Ishikawa (cell line): ENCODE data around the gene PALS2.

Experiments used
- CEBPB ChIP-seq: IDR thresholded peaks from 2 replicates; pipeline ENCODE4 v1.6.1; 2012
- CREB1 ChIP-seq: IDR thresholded peaks from 2 replicates; pipeline ENCODE4 v1.6.1; 2012; ENCODE audit warnings: low read depth
- EGR1 ChIP-seq: IDR thresholded peaks from 2 replicates; pipeline ENCODE4 v1.6.1; 2012
- EP300 ChIP-seq: IDR thresholded peaks from 2 replicates; pipeline ENCODE4 v1.6.1; 2012; ENCODE audit warnings: borderline replicate concordance
- FOXM1 ChIP-seq: IDR thresholded peaks from 2 replicates; pipeline ENCODE4 v1.6.1; 2012; ENCODE audit warnings: low read depth, borderline replicate concordance
- NFIC ChIP-seq: IDR thresholded peaks from 2 replicates; pipeline ENCODE4 v1.6.1; 2012
- RAD21 ChIP-seq: IDR thresholded peaks from 2 replicates; pipeline ENCODE4 v1.6.1; 2012; ENCODE audit warnings: low read depth
- TAF1 ChIP-seq: IDR thresholded peaks from 2 replicates; pipeline ENCODE4 v1.6.1; 2012; ENCODE audit warnings: low read depth, mild to moderate bottlenecking
- TCF12 ChIP-seq: IDR thresholded peaks from 2 replicates; pipeline ENCODE4 v1.6.1; 2012; ENCODE audit warnings: low read depth
- TEAD4 ChIP-seq: IDR thresholded peaks from 2 replicates; pipeline ENCODE4 v1.6.1; 2012
- YY1 ChIP-seq: IDR thresholded peaks from 2 replicates; pipeline ENCODE4 v1.6.1; 2012; ENCODE audit warnings: low read depth
- ZBTB7A ChIP-seq: IDR thresholded peaks from 2 replicates; pipeline ENCODE4 v1.6.1; 2012; ENCODE audit warnings: low read depth
- TF ChIP-seq, protein P1 (sequence below): IDR thresholded peaks from 2 replicates; pipeline ENCODE4 v1.6.1; 2012; ENCODE audit warnings: low read depth, mild to moderate bottlenecking
- TF ChIP-seq, protein P2 (sequence below): IDR thresholded peaks from 2 replicates; pipeline ENCODE4 v1.6.1; 2012
- TF ChIP-seq, protein P3 (sequence below): IDR thresholded peaks from 2 replicates; pipeline ENCODE4 v1.6.1; 2012

The PALS2 gene

DNA sequence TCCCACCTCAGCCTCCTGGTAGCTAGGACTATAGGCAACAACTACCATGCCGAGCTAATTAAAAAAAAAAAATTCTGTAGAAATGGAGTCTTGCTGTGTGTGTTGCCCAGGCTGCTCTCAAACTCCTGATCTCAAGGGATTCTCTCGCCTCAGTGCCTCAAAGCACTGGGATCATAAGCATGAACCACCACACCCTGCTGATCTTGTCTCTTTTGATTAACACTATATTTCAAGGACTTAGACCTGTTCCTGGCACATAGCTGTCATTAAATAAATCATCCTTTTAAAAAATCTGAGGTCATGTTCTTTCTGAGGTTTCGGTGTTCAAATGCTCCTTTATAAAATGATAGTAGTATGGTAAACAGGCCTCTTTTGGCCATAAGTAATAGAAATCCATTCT, 4.8 kb downstream of the PALS2 start:
- no peak for TF ChIP-seq ZBTB7A
- TF ChIP-seq, protein P1, sequence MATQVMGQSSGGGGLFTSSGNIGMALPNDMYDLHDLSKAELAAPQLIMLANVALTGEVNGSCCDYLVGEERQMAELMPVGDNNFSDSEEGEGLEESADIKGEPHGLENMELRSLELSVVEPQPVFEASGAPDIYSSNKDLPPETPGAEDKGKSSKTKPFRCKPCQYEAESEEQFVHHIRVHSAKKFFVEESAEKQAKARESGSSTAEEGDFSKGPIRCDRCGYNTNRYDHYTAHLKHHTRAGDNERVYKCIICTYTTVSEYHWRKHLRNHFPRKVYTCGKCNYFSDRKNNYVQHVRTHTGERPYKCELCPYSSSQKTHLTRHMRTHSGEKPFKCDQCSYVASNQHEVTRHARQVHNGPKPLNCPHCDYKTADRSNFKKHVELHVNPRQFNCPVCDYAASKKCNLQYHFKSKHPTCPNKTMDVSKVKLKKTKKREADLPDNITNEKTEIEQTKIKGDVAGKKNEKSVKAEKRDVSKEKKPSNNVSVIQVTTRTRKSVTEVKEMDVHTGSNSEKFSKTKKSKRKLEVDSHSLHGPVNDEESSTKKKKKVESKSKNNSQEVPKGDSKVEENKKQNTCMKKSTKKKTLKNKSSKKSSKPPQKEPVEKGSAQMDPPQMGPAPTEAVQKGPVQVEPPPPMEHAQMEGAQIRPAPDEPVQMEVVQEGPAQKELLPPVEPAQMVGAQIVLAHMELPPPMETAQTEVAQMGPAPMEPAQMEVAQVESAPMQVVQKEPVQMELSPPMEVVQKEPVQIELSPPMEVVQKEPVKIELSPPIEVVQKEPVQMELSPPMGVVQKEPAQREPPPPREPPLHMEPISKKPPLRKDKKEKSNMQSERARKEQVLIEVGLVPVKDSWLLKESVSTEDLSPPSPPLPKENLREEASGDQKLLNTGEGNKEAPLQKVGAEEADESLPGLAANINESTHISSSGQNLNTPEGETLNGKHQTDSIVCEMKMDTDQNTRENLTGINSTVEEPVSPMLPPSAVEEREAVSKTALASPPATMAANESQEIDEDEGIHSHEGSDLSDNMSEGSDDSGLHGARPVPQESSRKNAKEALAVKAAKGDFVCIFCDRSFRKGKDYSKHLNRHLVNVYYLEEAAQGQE: no peak
- no peak for TF ChIP-seq CREB1
- TF ChIP-seq TEAD4: no peak
- TF ChIP-seq RAD21: no peak
- no peak for TF ChIP-seq YY1

DNA sequence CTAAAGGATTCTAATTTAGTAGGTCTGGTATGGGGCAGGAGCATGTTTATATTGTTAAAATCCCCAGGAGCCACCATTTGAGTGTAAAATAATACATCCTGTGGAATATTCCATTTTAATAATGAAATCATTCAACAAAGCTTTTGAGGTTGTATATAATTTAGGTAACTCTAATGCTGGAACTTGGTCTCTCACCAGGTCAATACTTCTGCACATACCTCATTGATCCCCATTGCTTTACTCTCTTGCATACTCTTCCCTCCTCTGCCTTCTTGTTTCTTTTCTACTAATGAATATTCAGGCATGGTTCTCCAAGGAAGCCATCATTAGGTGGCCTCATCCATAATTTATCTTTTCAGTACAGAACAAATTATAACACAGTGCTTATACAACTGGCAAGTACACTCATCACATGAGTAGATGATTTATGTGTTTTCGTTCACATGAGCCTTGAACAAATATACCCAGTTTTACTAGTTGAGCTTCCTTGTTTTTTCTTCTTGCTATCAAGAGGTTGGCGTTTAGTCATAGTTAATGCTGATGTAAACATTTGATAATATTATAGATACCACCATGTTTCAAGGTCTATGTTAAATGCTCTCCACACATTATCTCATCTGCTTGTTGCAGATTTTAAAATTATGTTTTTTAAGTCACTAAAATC, 7.2 kb downstream of the PALS2 start:
- TF ChIP-seq CEBPB (no peak), NFIC (no peak), TAF1 (no peak), TEAD4 (no peak), RAD21 (no peak), FOXM1 (no peak), EGR1 (no peak), EP300 (no peak), TCF12 (no peak), CREB1 (no peak)
- TF ChIP-seq, protein P2, sequence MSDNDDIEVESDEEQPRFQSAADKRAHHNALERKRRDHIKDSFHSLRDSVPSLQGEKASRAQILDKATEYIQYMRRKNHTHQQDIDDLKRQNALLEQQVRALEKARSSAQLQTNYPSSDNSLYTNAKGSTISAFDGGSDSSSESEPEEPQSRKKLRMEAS: no peak

DNA sequence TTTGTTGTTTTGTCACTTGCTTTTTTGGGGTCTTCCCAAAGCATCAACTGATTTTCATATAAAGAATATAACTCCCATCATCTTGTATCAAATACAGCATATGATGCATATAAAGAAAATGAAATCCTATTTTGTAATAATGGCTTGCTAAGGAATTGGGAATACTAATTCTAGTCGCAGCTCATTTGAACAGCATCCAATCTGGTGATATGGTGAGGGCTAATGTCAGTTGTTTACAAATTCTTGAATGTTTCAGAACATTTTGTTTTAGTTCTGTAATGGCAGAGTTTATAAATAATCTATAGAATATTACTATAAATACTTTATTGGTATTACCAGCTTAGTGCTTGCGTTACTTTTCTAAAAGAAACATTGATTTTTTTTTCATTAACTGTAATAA, 8.9 kb downstream of the PALS2 start:
- TF ChIP-seq, protein P1: no peak
- TF ChIP-seq TAF1 (no peak), TCF12 (no peak), CEBPB (no peak), TEAD4 (no peak), YY1 (no peak), NFIC (no peak), FOXM1 (no peak)
- TF ChIP-seq, protein P2: no peak

DNA sequence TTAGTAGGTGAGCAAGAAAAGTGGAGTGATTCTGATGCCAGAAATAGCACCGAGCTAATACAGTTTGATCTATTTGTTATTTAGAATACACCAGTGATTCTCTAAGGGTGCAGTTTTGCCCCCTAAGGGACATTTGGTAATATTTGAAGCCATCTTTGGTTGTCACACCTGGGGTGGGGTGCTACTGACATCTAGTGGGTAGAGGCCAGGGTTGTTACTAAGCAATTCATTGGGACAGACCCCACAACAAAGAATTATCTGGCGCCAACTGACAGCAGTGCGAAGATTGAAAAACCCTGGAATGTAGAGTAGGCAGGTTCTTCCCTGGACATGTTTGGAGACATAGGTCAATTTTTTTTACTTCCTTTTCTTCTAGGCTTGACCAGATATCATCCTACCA, 14.6 kb downstream of the PALS2 start:
- TF ChIP-seq, protein P2: no peak
- TF ChIP-seq YY1: no peak
- peak; percentile 45 for TF ChIP-seq RAD21
- no peak for TF ChIP-seq ZBTB7A
- no peak for TF ChIP-seq CREB1
- no peak for TF ChIP-seq EP300

DNA sequence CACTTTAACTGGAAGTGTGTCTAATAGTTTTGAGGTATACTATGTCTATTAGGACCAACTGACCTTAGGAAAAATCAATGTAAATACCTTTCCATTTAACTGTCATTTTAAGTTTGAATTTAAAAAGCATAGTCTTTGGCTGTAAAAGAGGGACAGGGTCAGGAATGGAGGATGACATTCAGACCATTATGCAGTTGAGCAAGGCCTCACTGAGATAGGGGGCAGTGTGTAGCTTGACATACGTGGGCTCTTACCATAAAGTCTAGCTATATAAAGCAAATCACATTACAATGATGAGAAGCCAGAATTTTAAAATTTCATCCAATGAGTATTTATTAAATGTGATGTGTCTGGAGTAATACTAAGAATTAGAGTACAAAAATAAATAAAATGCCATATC, 17.9 kb downstream of the PALS2 start:
- TF ChIP-seq, protein P1: no peak
- TF ChIP-seq TAF1: no peak

DNA sequence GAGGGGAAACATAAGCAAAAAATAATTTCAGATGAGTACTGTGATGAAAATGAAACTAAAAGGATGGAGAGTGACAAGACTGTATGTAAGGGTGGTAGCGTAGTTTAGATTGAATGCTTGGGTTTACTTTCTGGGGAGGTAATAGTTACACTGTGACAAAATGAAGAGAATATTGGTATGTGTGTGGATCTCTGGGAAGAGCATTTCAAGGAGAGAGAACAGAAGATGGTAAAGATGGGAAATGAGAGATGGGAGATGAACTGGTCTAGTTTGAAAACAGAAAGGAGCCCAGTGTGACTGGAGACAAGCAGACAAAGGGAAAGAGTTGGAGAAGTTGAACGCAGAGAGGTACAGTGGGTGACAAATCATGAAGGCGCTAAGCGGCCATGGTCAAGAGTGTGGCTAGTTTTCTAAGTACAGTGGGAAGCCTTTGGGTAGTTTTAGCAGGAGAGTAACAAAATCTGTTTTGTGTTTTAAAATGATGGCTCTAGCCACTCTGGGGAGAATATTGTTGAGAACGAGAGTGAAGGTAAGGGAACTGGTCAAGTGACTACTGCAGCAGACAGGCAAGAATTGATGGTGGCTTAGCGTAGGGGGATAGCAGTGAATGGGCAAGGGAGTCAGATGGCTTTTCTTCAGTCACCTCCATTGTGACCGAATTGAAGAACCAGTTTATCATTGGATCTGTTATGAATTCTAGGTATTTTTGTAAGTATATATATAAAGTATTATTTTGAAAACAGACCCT, 22.6 kb downstream of the PALS2 start:
- TF ChIP-seq CEBPB (no peak), YY1 (no peak), TAF1 (no peak), EP300 (no peak), NFIC (no peak), ZBTB7A (no peak), TEAD4 (no peak), RAD21 (no peak), FOXM1 (no peak), TCF12 (no peak), CREB1 (no peak), EGR1 (no peak)
- TF ChIP-seq, protein P1: no peak
- TF ChIP-seq, protein P3, sequence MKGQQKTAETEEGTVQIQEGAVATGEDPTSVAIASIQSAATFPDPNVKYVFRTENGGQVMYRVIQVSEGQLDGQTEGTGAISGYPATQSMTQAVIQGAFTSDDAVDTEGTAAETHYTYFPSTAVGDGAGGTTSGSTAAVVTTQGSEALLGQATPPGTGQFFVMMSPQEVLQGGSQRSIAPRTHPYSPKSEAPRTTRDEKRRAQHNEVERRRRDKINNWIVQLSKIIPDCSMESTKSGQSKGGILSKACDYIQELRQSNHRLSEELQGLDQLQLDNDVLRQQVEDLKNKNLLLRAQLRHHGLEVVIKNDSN: no peak
- TF ChIP-seq, protein P2: no peak
